HG02571 (cell line): ENCODE measurements around the gene ABHD2.
"Not testable (repeated sequence)": the region's sequence is repeated elsewhere in the genome, so short reads cannot be mapped to it uniquely, and the experiment has no call there.

Source experiments
- ATAC-seq: cut with Tn5 transposase; IDR thresholded peaks from one replicate; pipeline ENCODE4 v1.9.1; 2021; ENCODE audit warnings: mild to moderate bottlenecking, moderate library complexity; ENCODE audit not compliant: unreplicated experiment

ABHD2 gene

DNA sequence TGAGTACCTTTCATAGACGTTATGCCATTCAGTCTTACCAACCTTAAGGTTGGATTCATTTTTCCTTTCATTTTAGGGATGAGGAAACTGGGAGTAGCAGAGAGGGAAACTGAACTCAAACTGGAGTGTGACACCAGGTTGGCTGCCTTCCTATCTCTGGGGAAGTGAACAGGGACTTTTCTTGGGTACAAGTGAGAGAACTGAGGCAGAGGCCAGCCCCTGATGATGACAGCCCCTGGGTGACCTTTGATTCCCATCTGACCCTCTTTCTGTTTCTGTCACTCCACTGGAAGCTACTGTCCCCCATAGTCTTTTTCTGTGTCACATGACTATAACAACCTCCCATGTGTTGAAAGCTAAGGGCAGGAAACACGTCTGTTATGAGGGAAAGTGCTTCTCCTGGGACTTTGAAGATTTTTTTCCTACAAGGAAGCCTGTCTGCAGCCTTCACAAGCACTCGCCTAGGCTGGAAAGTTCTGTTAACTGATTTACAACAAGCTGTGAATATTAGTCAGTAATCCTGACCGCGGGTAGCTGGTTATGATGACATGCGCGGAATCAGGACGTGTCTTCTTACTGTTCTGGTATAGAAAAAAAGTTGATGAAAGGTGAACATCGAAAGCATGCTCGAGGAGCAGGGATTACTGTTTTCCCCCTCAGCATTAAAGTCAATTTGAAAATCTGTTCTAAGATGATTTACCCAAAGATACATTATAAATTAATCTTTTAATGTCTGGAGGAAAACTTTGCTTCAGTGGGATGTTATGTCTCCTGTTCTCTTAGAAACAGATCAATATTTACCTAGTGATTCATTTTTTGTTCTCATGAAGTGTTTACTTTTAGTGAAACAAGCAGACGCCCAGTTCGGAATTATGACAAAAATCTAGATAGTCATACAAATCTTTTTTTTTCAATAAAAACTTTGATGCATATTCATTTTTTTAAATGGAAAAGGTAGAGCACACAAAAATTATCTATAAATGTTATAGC is 31.5 kb downstream of the ABHD2 start:
- ATAC-seq: no peak

GRCh38 chr15:89120479-89121000 is 32.3 kb downstream of the ABHD2 start:
- ATAC-seq: not testable (repeated sequence)

DNA sequence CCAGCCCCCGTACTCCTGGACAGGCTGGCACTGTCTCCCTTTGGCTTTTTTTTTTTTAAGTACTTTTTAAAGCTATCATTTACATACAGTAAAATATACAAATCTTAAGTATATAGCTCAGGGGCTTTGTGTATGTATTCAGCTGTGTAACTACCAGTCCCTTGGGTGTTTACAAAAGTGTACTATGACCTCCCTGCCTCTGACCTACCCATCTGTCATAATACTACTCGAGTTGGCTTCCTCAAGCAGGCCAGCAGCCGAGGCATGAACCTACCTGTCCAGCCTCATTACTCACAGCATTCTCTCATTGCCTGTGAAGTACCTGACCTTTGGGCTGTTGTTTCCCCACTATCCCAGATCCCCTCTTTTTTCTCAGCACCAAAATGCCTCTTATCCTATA is 33.2 kb downstream of the ABHD2 start:
- ATAC-seq: no peak

GRCh38 chr15:89122505-89123180 is 34.4 kb downstream of the ABHD2 start:
- ATAC-seq: no peak

DNA sequence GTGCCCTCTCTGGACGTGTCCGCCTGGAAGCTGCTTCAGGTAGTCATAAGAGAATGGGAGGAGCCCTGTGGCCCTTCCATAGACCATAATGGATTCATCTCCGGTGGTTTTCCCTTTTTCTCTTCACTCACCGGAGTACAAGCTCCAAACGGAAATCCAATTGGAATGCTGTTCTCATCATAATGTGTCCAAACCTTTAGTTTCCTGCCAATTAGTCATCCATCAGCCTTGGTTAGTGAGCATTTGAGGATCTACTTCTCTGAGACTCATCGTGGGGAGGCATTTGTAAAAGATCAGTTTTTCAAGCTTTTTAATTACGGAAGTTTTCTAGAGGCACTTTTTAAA is 34.9 kb downstream of the ABHD2 start:
- ATAC-seq: no peak

GRCh38 chr15:89125088-89125826 is 37.0 kb downstream of the ABHD2 start:
- ATAC-seq: no peak

DNA sequence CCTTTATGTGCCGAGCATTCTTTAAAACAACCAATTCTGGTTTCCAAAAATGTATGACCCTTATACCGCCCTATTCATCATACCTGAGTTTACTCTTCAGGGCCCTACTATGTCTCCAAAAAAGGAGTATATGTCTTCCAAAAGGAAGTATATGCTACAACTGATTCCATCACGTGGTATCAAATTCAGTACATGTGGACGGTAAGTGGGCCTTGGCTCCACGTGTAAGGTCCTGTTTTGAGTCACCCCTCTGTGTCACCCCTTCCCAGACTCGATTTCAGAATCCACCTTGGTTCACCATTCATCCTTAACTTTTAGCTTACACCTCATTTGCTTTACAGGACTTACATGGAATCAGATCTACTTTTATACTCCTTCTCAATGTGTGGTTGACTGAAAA is 37.8 kb downstream of the ABHD2 start:
- no peak for ATAC-seq

GRCh38 chr15:89127054-89127702 is 38.9 kb downstream of the ABHD2 start:
- no peak for ATAC-seq

- no peak for ATAC-seq
Measured at GRCh38 chr15:89128320-89129122, 40.3 kb downstream of the ABHD2 start.

DNA sequence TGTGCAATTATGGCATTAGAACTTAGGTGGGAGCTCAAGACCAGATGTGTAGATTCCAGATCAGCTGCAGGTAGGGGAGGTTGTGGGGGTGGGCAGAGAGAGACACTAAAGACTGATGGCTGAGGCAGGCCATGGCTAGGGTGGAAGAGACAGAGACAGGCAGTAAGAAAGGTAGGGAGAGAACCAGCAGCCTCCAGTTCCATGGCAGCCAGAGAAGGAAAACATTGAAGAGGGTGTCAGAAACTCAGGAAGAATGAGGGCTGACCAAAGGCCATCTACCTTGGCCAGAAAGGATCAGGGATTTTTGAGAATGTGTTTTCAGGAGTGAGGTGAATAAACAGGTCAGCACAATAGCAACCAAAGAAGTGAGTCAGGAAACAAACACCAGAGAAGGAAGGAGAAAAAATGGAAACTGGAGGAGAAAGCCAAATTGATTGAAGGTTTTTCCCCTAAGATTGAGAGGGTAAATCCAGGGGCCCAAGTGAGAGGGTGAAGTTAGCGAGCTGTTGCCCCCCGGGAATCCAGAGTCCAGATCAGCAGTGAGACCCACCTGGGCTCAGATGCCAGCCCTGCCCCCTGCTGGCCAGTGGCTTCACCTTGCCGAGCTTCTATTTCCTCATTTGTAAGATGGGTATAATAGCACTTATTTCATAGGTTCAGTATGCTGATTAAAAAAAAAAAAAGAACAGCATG is 41.0 kb downstream of the ABHD2 start:
- no peak for ATAC-seq

DNA sequence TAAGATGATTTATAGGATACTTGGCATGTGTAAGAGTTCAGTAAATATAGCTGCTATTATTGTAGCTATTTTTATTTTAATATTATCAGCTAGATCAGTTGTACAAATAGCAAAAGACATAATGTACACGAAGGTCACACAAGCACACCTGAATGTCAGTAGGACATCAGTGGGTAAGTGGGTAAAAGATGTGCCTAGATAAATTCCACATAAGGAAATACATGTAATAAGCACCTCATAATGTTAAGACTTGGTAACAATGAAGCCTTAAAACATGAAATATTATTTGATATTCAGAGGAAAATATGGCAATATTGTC is 41.5 kb downstream of the ABHD2 start:
- no peak for ATAC-seq

GRCh38 chr15:89130201-89130600 is 41.9 kb downstream of the ABHD2 start:
- ATAC-seq: peak; percentile 71

GRCh38 chr15:89131731-89132130 is 43.5 kb downstream of the ABHD2 start:
- ATAC-seq: no peak

- ATAC-seq: no peak
Measured at GRCh38 chr15:89132611-89133507, 44.6 kb downstream of the ABHD2 start.

DNA sequence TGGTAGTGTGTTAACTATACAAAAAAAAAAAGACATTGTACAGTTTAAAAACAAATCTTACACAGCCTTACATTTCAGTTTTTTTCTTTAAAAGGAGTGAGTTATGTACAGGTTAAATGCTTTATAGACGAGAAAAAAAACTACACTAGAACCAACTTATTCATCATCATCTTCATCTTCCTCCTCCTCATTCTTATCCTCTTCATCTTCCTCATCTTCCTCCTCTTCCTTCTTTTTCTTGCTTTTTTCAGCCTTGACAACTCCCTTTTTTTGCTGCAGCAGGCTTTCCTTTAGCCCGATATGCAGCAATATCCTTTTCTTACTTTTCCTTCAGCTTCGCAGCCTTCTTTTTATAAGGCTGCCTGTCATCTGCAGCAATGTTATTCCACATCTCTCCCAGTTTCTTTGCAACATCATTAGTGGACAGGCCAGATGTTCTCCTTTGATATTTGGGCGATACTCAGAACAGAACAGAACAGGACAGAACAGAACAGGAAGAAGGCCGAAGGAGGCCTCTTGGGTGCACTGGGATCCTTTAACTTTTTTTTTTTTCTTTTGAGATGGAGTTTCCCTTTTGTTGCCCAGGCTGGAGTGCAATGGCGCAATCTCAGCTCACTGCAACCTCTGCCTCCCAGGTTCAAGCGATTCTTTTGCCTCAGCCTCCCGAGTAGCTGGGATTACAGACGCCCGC is 47.3 kb downstream of the ABHD2 start:
- not testable (repeated sequence) for ATAC-seq

GRCh38 chr15:89136078-89136806 is 48.0 kb downstream of the ABHD2 start:
- no peak for ATAC-seq
